GM23248 (cell line): ENCODE data around the gene SPRR5.

ENCODE experiments used
- EZH2 ChIP-seq: fragments of 200-600 bp; sonication (generic); IDR thresholded peaks from 2 replicates; pipeline ENCODE4 v1.6.1; 2018; ENCODE audit warnings: antibody characterized with exemption, mild to moderate bottlenecking; ENCODE audit not compliant: insufficient read depth, poor library complexity, severe bottlenecking
- EZH2phosphoT487 ChIP-seq: fragments of 200-600 bp; sonication (generic); IDR thresholded peaks from 2 replicates; pipeline ENCODE4 v1.6.1; 2018; ENCODE audit warnings: antibody characterized with exemption, moderate library complexity, mild to moderate bottlenecking, low read depth; ENCODE audit not compliant: insufficient read depth

GRCh38 chr1:152970495-152970894 lies 23.5 kb downstream of the SPRR5 start, which contains the start of gene SPRR4:
- TF ChIP-seq EZH2 (no peak), EZH2phosphoT487 (no peak)
